PC-3 (cell line): ENCODE measurements around the gene SGK2.

ENCODE experiments used
- CTCF ChIP-seq: fragments of 300-600 bp; sonication (generic); conservative IDR thresholded peaks from 2 replicates; pipeline ENCODE4 v1.5.1; 2017; ENCODE audit warnings: antibody characterized with exemption, low read depth, mild to moderate bottlenecking, low read length
- EZH2 ChIP-seq: fragments of 300-600 bp; sonication (generic); IDR thresholded peaks from one replicate; pipeline ENCODE4 v1.6.1; 2017; ENCODE audit warnings: antibody characterized with exemption, mild to moderate bottlenecking, low read length; ENCODE audit not compliant: unreplicated experiment

DNA sequence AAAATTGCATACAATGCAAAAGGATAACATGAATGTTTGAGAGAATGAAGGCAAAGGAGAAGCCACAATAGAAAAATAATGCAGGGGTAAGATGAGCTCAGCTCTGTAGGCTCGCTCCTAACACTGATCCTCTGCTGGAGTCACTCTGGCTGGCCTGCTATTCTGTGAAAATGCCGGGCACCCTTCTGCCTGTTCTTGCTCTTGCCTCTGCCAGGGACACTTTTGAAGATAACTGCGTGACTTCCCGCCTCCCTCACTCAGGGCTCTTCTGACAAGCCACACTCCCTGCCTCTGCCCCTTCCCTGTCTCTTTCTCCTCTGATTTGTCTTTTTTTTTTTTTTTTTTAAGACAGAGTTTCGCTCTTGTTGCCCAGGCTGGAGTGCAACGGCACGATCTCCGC lies 72.8 kb downstream of the SGK2 start:
- TF ChIP-seq CTCF (no peak), EZH2 (no peak)
